ENCODE results near the gene DSCAML1.

DSCAML1 gene

GRCh38 chr11:117589063-117589462 is 208.0 kb downstream of the DSCAML1 start:
- no peak for DNase-seq
- H3K4me1 Mint-ChIP-seq: peaks cover 4% of the 10 kb centered on the region
- peaks cover 57% of the 10 kb centered on the region for H3K27me3 Mint-ChIP-seq (ENCODE audit: low read depth, poor library complexity)
- H3K9me3 Mint-ChIP-seq: no peaks in the 10 kb centered on the region
- no peak overlapping the region for H3K4me3 Mint-ChIP-seq
- no peak for TF ChIP-seq CTCF (IDR thresholded peaks at IDR 0.05)
- H3K36me3 Mint-ChIP-seq (ENCODE audit: low read depth): no peaks in the 10 kb centered on the region
- no peak overlapping the region for H3K27ac Mint-ChIP-seq

- DNase-seq: no peak
- no peak for TF ChIP-seq CTCF (IDR thresholded peaks at IDR 0.05)
- Mint-ChIP-seq H3K4me3 (no peak overlapping the region), H3K9me3 (no peaks in the 10 kb centered on the region), H3K27ac (no peak overlapping the region), H3K4me1 (peaks cover 12% of the 10 kb centered on the region), H3K36me3 (ENCODE audit: low read depth) (no peaks in the 10 kb centered on the region), H3K27me3 (ENCODE audit: low read depth, poor library complexity) (peaks cover 63% of the 10 kb centered on the region)
Measured at GRCh38 chr11:117588166-117588810, 208.7 kb downstream of the DSCAML1 start.

- Mint-ChIP-seq H3K9me3 (no peaks in the 10 kb centered on the region), H3K4me1 (peaks cover 18% of the 10 kb centered on the region), H3K27me3 (ENCODE audit: low read depth, poor library complexity) (peaks cover 66% of the 10 kb centered on the region), H3K36me3 (ENCODE audit: low read depth) (no peaks in the 10 kb centered on the region), H3K27ac (no peak overlapping the region), H3K4me3 (no peak overlapping the region)
- no peak for DNase-seq
- TF ChIP-seq CTCF (IDR thresholded peaks at IDR 0.05): no peak
Measured at GRCh38 chr11:117587416-117587815, 209.6 kb downstream of the DSCAML1 start.

GRCh38 chr11:117586392-117586791 is 210.6 kb downstream of the DSCAML1 start:
- peaks cover 68% of the 10 kb centered on the region for H3K27me3 Mint-ChIP-seq (ENCODE audit: low read depth, poor library complexity)
- H3K36me3 Mint-ChIP-seq (ENCODE audit: low read depth): no peaks in the 10 kb centered on the region
- no peak for TF ChIP-seq CTCF (IDR thresholded peaks at IDR 0.05)
- H3K4me1 Mint-ChIP-seq: peaks cover 29% of the 10 kb centered on the region
- no peak for DNase-seq
- no peak overlapping the region for H3K4me3 Mint-ChIP-seq
- H3K9me3 Mint-ChIP-seq: no peaks in the 10 kb centered on the region
- H3K27ac Mint-ChIP-seq: no peak overlapping the region

- Mint-ChIP-seq H3K4me1 (peaks cover 33% of the 10 kb centered on the region), H3K4me3 (no peak overlapping the region), H3K9me3 (no peaks in the 10 kb centered on the region), H3K27me3 (ENCODE audit: low read depth, poor library complexity) (peaks cover 75% of the 10 kb centered on the region), H3K36me3 (ENCODE audit: low read depth) (no peaks in the 10 kb centered on the region), H3K27ac (no peak overlapping the region)
- DNase-seq: no peak
- TF ChIP-seq CTCF (IDR thresholded peaks at IDR 0.05): no peak
Measured at GRCh38 chr11:117585631-117586030, 211.4 kb downstream of the DSCAML1 start.
